NCI-H526 (cell line): Measurements from ENCODE around the gene PREX1.
"Not testable (repeated sequence)": the region's sequence is repeated elsewhere in the genome, so short reads cannot be mapped to it uniquely, and the experiment has no call there.

Experiments used
- DNase-seq, 2 experiments: peaks; one replicate each; lab custom pipeline; 2025; lab: John Stamatoyannopoulos, UW

The PREX1 gene

DNA sequence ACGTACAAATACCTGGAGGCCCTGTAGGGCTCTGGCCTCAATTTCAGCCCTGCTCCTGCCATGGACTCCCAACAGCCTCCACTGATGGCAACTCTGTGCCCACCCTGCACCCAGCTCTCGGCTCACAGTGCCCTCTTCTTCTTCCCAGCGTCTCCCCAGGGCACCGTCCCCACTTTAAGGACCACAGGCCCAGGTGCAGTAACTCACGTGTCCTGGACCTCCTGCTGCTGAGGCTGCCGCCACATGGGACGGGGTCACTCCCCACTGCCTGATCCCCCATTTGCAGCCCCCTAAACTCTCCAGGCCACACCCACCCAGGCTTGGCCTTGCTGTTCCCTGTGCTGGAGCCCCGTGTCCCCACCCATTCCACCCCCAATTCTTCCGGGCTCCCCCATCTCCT lies 223.4 kb downstream of the PREX1 start:
- no peak for DNase-seq

- peak in 1 of 2 experiments; percentile 18 for DNase-seq
These were observed 223.9 kb downstream of the PREX1 start for GRCh38 chr20:48603819-48604405.

GRCh38 chr20:48603116-48603818 lies 224.5 kb downstream of the PREX1 start:
- DNase-seq: no peak

- no peak for DNase-seq
These were observed 226.0 kb downstream of the PREX1 start for GRCh38 chr20:48601798-48602197.

DNA sequence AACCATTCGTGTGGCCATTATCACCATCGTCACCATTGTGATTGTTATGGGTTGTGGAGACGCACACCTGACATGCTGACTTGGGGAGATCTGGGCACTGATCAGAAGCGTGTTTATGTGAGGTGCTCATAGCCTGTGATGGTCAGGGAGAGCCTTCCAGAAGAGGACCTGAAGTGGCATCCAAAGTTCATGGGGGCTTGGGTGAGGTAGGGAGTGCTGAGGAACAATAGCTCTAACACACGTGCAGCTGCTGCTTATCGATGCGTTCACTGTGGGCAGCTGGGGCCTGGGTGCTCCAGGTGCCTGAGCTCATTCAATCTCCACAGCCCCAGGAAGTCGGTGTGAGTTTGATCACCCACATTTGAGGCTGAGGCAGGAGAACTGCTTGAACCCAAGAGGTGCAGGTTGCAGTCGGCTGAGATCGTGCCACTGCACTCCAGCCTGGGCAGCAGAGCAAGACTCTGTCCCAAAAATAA lies 227.3 kb downstream of the PREX1 start:
- peak in 1 of 2 experiments; percentile 24 for DNase-seq

GRCh38 chr20:48599748-48600469 lies 227.9 kb downstream of the PREX1 start:
- no peak for DNase-seq

DNA sequence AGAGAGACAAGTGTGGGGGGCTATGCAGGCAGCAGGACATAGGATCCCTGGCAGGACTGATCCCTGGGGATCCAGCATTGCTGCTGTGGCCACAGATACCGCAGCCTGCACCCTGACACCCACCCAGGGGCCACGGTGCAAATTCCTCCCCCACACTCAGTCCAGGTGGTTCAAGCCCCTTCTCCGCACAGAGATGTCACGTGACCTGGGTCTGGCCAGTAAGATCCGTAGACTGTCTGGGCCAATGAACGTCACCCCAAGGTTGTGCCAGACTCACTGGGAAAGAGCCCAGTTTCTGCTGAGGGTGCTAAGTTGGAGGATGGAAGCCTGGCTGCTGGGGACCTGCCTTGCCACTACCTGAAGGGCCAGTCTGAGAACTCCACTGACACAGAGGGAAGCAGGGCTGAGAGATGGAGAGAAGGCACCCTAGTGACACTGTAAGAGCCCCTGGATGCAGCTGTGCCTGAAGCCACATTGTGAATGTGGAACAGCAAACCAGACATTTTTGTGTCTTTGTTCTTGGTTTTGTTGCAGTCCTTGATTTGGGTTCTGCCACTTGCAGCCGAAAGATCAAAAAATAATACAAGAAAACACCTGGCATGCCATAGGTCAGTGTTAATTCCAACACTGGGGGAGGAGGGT lies 228.6 kb downstream of the PREX1 start:
- DNase-seq: no peak

GRCh38 chr20:48598303-48598941 lies 229.4 kb downstream of the PREX1 start:
- not testable (repeated sequence) for DNase-seq

GRCh38 chr20:48597521-48598302 lies 230.1 kb downstream of the PREX1 start:
- DNase-seq: no peak

DNA sequence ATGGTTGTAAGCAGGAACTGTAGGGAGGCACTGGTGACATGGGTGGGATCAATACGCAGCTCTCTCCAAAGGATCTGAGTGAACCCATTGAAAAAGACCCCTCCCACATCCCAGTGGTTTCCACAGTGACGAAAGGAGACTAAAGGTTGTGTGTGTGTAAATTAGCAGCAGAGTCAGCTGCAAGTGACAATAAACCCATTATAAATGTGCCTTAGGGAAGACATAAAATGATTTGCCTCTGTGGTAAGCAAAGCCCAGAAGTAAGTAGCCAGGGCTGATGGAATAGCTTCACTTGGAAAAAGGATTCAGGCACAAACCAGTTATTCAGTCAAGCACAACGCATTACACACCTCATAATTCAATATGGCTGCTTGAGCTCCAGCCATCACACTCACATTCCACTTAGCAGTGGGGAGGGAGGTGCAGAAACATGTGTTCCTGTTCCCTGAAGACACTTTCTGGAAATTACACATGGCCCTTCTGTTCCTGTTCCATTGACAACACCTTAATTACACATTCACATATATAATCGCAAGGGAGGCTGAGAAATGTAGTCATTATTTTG lies 231.4 kb downstream of the PREX1 start:
- DNase-seq: peak in 1 of 2 experiments; percentile 9

DNA sequence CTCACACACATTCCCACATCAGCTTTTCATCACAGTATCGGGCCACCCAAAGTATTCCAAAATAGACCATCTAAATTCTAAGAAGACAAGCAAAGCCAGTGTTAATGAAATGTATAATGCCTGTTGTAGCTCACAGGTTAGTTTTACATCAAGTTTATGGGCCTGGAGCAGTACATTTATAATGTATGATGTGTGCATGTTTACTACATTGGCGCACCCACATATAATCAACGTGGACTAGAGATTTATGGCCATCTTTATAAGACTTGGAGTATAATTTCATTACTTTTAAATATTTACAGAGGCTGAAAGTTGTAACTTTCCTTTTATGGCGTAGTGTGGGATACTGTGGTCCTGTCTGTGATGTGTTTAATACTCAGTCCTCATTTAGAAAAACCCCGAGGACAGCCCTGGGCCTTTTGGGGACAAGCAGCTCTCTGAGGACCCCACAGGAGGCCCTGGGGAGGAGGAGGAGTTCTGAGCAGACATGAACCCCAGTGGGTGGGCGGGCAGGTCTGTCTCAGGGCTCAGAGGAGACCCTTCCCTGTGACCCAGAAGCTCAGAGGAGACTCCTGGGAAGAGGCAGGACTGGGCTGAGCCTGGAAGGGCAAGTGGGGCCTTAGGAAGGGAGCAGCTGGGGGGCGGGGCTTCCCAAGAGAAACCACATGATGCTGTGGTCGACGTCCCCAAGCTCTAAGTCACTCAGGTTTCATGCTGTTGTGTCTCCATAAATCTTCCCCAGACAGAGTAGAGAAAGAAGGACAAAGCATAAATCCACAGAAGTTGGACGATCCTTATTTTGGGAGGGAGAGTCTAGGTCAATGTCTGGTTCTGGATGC lies 232.1 kb downstream of the PREX1 start:
- no peak for DNase-seq

- DNase-seq: no peak
These were observed 233.3 kb downstream of the PREX1 start for GRCh38 chr20:48594533-48594932.

GRCh38 chr20:48592107-48592940 lies 235.5 kb downstream of the PREX1 start:
- no peak for DNase-seq

- no peak for DNase-seq
These were observed 241.1 kb downstream of the PREX1 start for GRCh38 chr20:48586730-48587129.

DNA sequence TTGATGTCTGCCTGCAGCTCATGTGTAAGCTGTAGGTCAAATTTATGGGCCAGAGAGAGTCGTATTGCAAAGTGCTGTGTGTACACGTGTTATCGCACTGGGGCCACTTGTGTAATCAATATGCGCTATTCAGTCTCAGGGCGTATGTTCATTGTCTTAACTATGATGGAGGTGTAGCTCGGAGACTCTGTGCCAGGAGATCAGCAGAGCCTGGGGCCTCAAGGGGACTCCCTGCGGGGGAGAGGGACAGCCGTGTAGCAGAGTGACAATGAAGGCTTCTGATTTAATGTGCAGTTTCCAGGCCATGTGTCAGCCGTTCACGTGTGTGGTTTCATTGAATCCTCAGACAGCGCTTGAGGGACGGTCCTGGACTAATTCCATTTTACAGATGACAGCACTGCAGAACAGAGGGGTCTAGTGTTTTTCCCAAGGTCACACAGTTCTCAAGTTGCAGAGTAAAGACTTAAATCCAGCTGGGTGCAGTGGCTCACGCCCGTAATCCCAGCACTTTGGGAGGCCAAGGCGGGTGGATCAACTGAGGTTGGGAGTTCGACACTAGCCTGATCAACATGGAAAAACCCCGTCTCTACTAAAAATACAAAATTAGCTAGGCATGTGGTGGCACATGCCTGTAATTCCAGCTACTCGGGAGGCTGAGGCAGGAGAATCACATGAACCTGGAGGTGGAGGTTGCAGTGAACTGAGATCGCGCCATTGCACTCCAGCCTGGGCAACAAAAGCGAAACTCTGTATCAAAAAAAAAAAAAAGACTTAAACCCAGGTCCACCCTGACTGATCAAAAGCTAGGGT lies 242.5 kb downstream of the PREX1 start:
- no peak for DNase-seq

- DNase-seq: no peak
These were observed 243.3 kb downstream of the PREX1 start for GRCh38 chr20:48584391-48585060.

- DNase-seq: no peak
These were observed 244.0 kb downstream of the PREX1 start for GRCh38 chr20:48583801-48584200.

DNA sequence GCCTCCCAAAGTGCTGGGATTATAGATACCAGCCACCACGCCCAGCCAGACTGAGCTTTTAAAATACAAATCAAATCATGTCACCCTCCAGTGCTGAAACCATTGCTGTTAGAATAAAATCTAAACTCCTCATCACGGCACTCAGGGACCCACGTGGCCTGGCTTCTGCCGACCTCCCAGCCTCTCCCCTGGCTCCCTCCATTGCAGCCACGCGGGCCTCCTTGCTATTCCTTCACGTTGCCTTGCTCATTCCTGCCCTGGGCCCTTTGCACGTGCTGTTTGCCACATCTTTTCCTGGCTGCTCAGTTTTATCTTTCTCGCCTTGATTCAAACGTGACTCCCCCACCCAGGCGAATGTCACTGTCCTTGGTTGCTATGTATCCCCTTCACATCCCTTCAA lies 244.6 kb downstream of the PREX1 start:
- DNase-seq: no peak
